A549 (cell line): ENCODE measurements around the gene FAM13A.

Experiments used
- CTCF ChIP-seq: fragments of >200 bp; sonication (Bioruptor Twin); formaldehyde crosslinking; IDR thresholded peaks from 3 replicates; pipeline ENCODE4 v1.5.1; 2016
- RFX5 ChIP-seq: fragments of 450-650 bp; IDR thresholded peaks from 2 replicates; pipeline ENCODE4 v1.7.1; 2014; ENCODE audit warnings: antibody characterized with exemption, mild to moderate bottlenecking, moderate library complexity

- TF ChIP-seq CTCF, result no peak
- no peak for TF ChIP-seq RFX5
These were observed 188.5 kb downstream of the FAM13A start for GRCh38 chr4:88868510-88868909.
